ENCODE data around the gene ZNF574.

The ZNF574 gene

DNA sequence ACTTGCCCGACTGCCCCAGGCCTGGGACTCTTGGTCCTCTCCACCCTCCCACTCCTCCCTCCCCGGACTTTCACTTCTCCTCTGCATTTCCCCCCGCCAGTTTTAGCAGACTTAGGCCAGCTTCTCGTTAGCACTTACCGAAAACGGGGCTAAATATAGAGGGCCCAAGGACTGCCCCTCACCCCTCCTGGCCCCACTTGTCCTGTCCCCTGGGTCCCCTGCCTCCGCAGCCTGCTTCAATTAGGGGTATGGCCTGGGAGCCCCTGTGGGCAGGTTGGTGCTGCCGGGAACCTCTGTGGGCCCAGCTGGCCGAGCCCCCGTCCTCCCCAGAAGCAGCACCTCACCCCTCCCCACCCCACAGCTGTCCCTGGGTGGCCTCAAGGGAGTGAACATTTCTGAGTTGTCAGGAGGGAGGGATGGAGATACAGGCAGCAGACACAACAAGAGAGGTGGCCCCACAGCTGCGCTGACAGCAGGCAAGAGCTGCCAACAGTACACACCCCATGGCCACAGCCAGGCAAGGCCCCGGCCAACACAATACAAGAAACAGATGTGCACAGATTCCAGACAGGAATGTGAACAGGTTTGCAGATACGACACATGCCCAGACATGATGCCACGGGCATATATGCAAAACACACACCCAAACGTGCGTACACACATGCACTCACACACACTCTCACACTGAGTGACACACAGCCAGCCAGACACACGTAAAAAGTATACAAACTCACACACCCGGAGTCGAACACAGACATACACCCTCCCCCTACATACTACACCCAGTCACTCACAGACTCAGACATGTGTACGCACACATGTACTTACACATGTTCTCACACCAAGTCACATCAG lies 53.7 kb downstream of the ZNF574 start:
- DNase-seq = no peak

DNA sequence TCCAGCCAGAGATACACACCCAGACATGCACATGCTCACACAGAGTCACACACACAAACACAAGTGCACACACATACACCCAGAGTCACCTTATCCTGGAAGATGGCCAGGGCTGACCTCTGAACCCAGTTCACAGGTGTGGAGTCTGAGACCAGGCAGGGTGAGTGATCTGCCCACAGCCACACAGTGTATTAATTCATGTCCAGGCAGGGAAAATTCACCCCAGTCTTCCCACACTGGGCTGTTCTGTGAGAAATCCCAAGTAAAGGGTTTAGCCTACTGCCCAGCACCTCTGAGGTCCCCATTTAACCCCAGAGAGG lies 54.2 kb downstream of the ZNF574 start:
- DNase-seq = no peak
